Gastroesophageal sphincter (tissue), 3 donors: ENCODE results near the gene LSM2.

ENCODE experiments used
- EP300 ChIP-seq: sonication (generic); formaldehyde crosslinking; IDR thresholded peaks from one replicate; pipeline ENCODE4 v1.6.1; 2017; ENCODE audit warnings: antibody characterized with exemption, mild to moderate bottlenecking
- TF ChIP-seq, protein P1 (sequence below), 4 experiments: fragments of 200-600 bp in 2 of 4; fragments of 450-650 bp in 2 of 4; sonication (generic) in 1 of 4; IDR thresholded peaks; one replicate each; pipeline ENCODE4 v1.5.1; 2017 to 2019; ENCODE audit warnings: antibody characterized with exemption in 4 of 4, mild to moderate bottlenecking in 2 of 4, moderate library complexity in 2 of 4

DNA sequence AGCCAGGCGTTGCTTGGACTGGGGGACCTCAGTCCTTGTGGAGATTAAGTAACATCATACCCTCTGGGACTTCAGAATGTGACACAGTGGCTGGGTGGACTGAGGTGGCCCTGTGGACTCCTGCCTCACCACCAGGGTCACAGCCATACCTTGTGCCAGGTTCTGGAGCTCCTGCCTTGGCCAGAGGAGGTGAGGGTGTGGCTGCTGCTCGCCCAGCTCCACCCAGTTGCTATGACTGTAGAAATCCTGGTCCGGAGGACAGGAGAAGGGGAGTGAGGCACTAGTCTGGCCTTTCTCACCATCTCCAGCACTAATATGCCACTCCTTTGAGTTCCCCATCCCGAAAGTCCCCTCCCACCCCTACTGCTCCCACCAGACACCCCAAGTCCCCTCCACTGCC lies 31.6 kb downstream of the LSM2 start:
- TF ChIP-seq, protein P1, sequence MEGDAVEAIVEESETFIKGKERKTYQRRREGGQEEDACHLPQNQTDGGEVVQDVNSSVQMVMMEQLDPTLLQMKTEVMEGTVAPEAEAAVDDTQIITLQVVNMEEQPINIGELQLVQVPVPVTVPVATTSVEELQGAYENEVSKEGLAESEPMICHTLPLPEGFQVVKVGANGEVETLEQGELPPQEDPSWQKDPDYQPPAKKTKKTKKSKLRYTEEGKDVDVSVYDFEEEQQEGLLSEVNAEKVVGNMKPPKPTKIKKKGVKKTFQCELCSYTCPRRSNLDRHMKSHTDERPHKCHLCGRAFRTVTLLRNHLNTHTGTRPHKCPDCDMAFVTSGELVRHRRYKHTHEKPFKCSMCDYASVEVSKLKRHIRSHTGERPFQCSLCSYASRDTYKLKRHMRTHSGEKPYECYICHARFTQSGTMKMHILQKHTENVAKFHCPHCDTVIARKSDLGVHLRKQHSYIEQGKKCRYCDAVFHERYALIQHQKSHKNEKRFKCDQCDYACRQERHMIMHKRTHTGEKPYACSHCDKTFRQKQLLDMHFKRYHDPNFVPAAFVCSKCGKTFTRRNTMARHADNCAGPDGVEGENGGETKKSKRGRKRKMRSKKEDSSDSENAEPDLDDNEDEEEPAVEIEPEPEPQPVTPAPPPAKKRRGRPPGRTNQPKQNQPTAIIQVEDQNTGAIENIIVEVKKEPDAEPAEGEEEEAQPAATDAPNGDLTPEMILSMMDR (IDR thresholded peaks at IDR 0.05) = no peak
- TF ChIP-seq EP300 = no peak
